Lower leg skin (tissue), 3 donors: Measurements from ENCODE around the gene ZCCHC14.

Experiments
- CTCF ChIP-seq, 3 donors: fragments of 450-650 bp; IDR thresholded peaks; one replicate each; pipeline ENCODE4 v1.5.1; 2016; ENCODE audit warnings: antibody characterized with exemption in 3 of 3, mild to moderate bottlenecking in 3 of 3, moderate library complexity in 2 of 3
- POLR2A ChIP-seq, 2 donors: fragments of 450-650 bp; IDR thresholded peaks; one replicate each; pipeline ENCODE4 v1.6.1; 2016 to 2017; ENCODE audit warnings: antibody characterized with exemption in 2 of 2, mild to moderate bottlenecking in 1 of 2, moderate library complexity in 1 of 2

- TF ChIP-seq CTCF (IDR thresholded peaks at IDR 0.05) (no peak), POLR2A (IDR thresholded peaks at IDR 0.05) (no peak)
Measured at GRCh38 chr16:87395181-87395842, 97.5 kb downstream of the ZCCHC14 start.
